ENCODE results near the gene CEP135. TPM values are rescaled to one million over a fixed set of nuclear protein-coding genes. Genes with fewer than 3 reads are reported as not detected.

The CEP135 gene
- total RNA-seq, 1 experiment from 2014 or later: 19.1 TPM

DNA sequence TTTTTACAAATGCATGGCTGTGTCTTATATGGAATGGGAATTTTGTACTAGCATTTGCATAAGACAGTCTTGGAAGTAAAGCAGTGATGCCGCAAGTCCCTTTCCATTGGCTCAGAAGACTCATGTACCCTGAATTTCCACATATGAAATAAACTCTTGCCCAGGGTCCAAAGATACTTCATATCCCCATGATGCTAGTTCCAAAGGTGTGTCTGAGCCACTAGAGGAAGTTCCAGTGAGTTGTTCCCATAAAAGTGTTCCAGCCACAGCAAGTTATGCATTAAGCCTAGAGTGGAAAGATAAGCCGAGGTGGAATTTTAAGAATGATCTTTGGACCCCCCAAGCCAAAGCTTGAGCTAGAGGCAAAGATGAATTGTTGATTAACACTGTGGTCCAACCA lies 9.3 kb upstream of the CEP135 start:
- no peaks in the 10 kb centered on the region for H3K79me2 ChIP-seq (ENCODE audit: low read length)
- TF ChIP-seq, protein P1, sequence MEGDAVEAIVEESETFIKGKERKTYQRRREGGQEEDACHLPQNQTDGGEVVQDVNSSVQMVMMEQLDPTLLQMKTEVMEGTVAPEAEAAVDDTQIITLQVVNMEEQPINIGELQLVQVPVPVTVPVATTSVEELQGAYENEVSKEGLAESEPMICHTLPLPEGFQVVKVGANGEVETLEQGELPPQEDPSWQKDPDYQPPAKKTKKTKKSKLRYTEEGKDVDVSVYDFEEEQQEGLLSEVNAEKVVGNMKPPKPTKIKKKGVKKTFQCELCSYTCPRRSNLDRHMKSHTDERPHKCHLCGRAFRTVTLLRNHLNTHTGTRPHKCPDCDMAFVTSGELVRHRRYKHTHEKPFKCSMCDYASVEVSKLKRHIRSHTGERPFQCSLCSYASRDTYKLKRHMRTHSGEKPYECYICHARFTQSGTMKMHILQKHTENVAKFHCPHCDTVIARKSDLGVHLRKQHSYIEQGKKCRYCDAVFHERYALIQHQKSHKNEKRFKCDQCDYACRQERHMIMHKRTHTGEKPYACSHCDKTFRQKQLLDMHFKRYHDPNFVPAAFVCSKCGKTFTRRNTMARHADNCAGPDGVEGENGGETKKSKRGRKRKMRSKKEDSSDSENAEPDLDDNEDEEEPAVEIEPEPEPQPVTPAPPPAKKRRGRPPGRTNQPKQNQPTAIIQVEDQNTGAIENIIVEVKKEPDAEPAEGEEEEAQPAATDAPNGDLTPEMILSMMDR (conservative IDR thresholded peaks at IDR 0.05; ENCODE audit: low read depth, low read length): no peak
- TF ChIP-seq EZH2 (IDR thresholded peaks at IDR 0.05; ENCODE audit: low read length, unreplicated experiment): no peak
- no peak for TF ChIP-seq EZH2phosphoT487 (IDR thresholded peaks at IDR 0.05; ENCODE audit: borderline replicate concordance, low read length)
- H3F3A ChIP-seq (ENCODE audit: low read length, unreplicated experiment): no peaks in the 10 kb centered on the region
- H2AFZ ChIP-seq (ENCODE audit: low read length): no peak overlapping the region
- no peaks in the 10 kb centered on the region for H3K9me3 ChIP-seq (ENCODE audit: low read length)
- DNase-seq (no peak), ATAC-seq (no peak)
- intact Hi-C loops (cut with micrococcal nuclease): no loop called here
- H3K27ac ChIP-seq (ENCODE audit: low read length): no peak overlapping the region
- H3K4me2 ChIP-seq (ENCODE audit: low read length): no peak overlapping the region
- H3K4me3 ChIP-seq (ENCODE audit: low read length): no peak overlapping the region
- no peaks in the 10 kb centered on the region for H3K36me3 ChIP-seq (ENCODE audit: low read depth, low read length)
- BruUV-seq (replicated peaks): no TSS peak
- H3K4me1 ChIP-seq (ENCODE audit: insufficient read depth, low read length): no peaks in the 10 kb centered on the region
- no peaks in the 10 kb centered on the region for H3K9me2 ChIP-seq (replicated peaks; ENCODE audit: low read length)
- H4K20me1 ChIP-seq (ENCODE audit: low read length): no peaks in the 10 kb centered on the region
- no peak overlapping the region for H3K9ac ChIP-seq (ENCODE audit: low read length)
- H3K27me3 ChIP-seq (ENCODE audit: low read length): no peaks in the 10 kb centered on the region
- ChIA-PET POLR2A (ENCODE audit: unreplicated experiment) (no interaction called here), CTCF (no interaction called here)

DNA sequence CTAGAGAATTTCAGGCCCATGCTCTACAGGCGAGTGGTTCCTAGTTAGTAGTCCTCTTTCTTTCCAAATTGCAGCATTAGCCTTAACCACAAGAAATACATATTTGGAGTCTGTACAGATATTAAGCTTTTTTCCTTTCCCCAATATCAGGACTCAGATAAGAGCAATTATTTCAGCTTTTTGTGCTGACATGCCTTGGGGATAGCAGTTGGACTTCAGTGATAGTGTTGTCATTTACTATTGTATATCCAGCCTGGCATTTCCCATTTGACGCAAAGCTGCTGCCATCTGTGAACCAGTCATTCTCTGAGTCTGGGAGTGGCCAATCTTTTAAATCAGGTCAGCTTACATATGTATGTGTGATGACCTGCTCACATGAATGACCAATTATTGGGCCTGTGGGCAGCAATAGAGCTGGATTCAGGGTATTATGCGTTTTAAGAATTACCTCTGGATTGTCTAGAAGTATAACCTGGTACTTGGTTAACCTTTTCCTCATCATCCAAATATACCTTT lies 6.8 kb upstream of the CEP135 start:
- no peak overlapping the region for H3K4me3 ChIP-seq (ENCODE audit: low read length)
- H3K9me2 ChIP-seq (replicated peaks; ENCODE audit: low read length): no peaks in the 10 kb centered on the region
- ATAC-seq (no peak), DNase-seq (no peak)
- no peaks in the 10 kb centered on the region for H4K20me1 ChIP-seq (ENCODE audit: low read length)
- H2AFZ ChIP-seq (ENCODE audit: low read length): no peak overlapping the region
- intact Hi-C loops (cut with micrococcal nuclease): loop anchor here (10.0 kb wide), 1 partner anchor 443 kb away; the partner anchor contains the start of gene AASDH
- H3K4me1 ChIP-seq (ENCODE audit: insufficient read depth, low read length): no peaks in the 10 kb centered on the region
- no peaks in the 10 kb centered on the region for H3K36me3 ChIP-seq (ENCODE audit: low read depth, low read length)
- ChIA-PET CTCF (no interaction called here), POLR2A (ENCODE audit: unreplicated experiment) (no interaction called here)
- BruUV-seq (replicated peaks): no TSS peak
- H3K4me2 ChIP-seq (ENCODE audit: low read length): no peak overlapping the region
- H3K9me3 ChIP-seq (ENCODE audit: low read length): no peaks in the 10 kb centered on the region
- H3K9ac ChIP-seq (ENCODE audit: low read length): no peak overlapping the region
- no peak overlapping the region for H3K27ac ChIP-seq (ENCODE audit: low read length)
- H3K27me3 ChIP-seq (ENCODE audit: low read length): no peaks in the 10 kb centered on the region
- TF ChIP-seq, protein P1 (conservative IDR thresholded peaks at IDR 0.05; ENCODE audit: low read depth, low read length): no peak
- TF ChIP-seq EZH2 (IDR thresholded peaks at IDR 0.05; ENCODE audit: low read length, unreplicated experiment) (no peak), EZH2phosphoT487 (IDR thresholded peaks at IDR 0.05; ENCODE audit: borderline replicate concordance, low read length) (no peak)
- no peaks in the 10 kb centered on the region for H3F3A ChIP-seq (ENCODE audit: low read length, unreplicated experiment)
- no peaks in the 10 kb centered on the region for H3K79me2 ChIP-seq (ENCODE audit: low read length)

DNA sequence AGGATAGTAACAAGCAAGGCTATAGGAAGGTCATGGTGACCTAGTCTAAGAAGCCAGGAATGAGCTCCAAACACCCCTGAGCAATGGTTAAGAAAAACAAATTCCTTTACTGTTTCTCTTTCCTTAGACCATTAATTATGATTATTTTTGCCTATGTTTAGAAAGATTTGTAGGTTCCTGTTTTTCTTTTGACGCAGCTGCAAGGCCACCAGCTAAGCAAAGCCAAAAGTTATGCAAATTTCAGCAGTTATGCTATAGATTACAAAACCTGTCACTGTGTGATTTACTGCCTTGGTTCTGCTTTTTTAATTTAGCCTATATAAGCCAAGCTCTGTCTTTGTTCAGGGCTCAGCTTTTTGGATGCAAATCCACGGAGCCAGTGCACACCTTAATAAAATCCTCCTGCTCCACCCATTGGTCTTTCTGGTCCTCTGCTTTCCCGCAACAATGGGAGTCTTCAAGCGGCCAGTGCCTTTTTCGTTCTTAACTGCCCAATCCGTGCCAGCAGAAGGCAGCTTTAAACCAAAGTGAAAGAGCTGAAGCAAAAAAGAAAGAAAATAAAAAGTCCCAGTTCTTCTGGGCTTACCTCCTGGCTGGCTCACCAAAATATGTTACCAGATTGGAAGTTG lies 1.4 kb upstream of the CEP135 start:
- TSS peak; percentile 69 for BruUV-seq (replicated peaks)
- Histone ChIP-seq H3K4me3 (ENCODE audit: low read length) (peak overlapping the region; percentile 81; the same call in 1 of the 2 replicates), H3K36me3 (ENCODE audit: low read depth, low read length) (peaks cover 4% of the 10 kb centered on the region; the same call in 1 of the 2 replicates), H3K4me2 (ENCODE audit: low read length) (peak overlapping the region; percentile 96), H3K9me2 (replicated peaks; ENCODE audit: low read length) (no peaks in the 10 kb centered on the region), H3K27ac (ENCODE audit: low read length) (peak overlapping the region; percentile 93), H4K20me1 (ENCODE audit: low read length) (no peaks in the 10 kb centered on the region), H2AFZ (ENCODE audit: low read length) (peak overlapping the region; percentile 44), H3K9ac (ENCODE audit: low read length) (peak overlapping the region; percentile 9; the same call in 1 of the 2 replicates), H3K79me2 (ENCODE audit: low read length) (peaks cover 32% of the 10 kb centered on the region), H3F3A (ENCODE audit: low read length, unreplicated experiment) (peaks cover 4% of the 10 kb centered on the region), H3K9me3 (ENCODE audit: low read length) (no peaks in the 10 kb centered on the region), H3K4me1 (ENCODE audit: insufficient read depth, low read length) (peaks cover 30% of the 10 kb centered on the region), H3K27me3 (ENCODE audit: low read length) (no peaks in the 10 kb centered on the region)
- TF ChIP-seq EZH2phosphoT487 (IDR thresholded peaks at IDR 0.05; ENCODE audit: borderline replicate concordance, low read length): no peak
- no peak for TF ChIP-seq EZH2 (IDR thresholded peaks at IDR 0.05; ENCODE audit: low read length, unreplicated experiment)
- TF ChIP-seq, protein P1 (conservative IDR thresholded peaks at IDR 0.05; ENCODE audit: low read depth, low read length): no peak
- DNase-seq (no peak), ATAC-seq (no peak)
- intact Hi-C loops (cut with micrococcal nuclease): loop anchor here (5.0 to 10.0 kb wide), 3 partner anchors 85 to 437 kb away; partner anchors contain the start of gene AASDH
- CTCF ChIA-PET: interaction anchor here (0.6 to 1.2 kb wide), 2 partner anchors 9 to 22 kb away, joined by 4 to 6 read pairs; no protein-coding TSS in a partner anchor
- POLR2A ChIA-PET (ENCODE audit: unreplicated experiment): no interaction called here

Data from PC-3 (cell line).